ENCODE results near the gene C9orf85.

DNA sequence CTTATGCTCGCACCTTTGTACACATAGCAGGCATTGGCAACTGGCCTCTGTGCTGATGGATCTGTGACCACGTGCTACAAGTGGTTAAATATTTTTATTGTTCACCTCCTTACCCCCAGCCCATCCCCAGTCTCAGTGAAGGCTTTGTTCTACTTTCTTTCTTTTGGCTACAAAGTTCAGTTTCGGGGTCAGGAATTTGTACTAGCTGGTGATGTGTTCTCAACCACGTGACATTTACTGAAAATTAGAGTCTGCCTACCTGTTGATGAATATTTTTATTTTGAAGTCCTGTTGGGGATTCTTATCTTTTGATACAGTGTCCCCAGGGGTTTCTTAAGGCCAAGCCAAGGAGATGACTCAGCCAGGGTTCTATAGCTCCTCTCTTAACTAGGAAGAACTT is 101.2 kb downstream of the C9orf85 start:
- no peak for TF ChIP-seq POLR2A (IDR thresholded peaks at IDR 0.05)
- TF ChIP-seq CTCF (IDR thresholded peaks at IDR 0.05): no peak
